ENCODE measurements around the gene B3GALT4.
"Not testable (repeated sequence)": the region's sequence is repeated elsewhere in the genome, so short reads cannot be mapped to it uniquely, and the experiment has no call there.

- TF ChIP-seq CTCF (IDR thresholded peaks at IDR 0.05 in 8 of 11, conservative IDR thresholded peaks at IDR 0.05 in 3 of 11); POLR2AphosphoS5 (IDR thresholded peaks at IDR 0.05): not testable (repeated sequence)
Observed at GRCh38 chr6:33262490-33262889, 14.4 kb upstream of the B3GALT4 start.

Data from spleen (tissue), 7 donors.